ENCODE results near the gene PPP1R17. TPM values are rescaled to one million over a fixed set of nuclear protein-coding genes. Genes with fewer than 3 reads are reported as not detected.

PPP1R17 gene
- total RNA-seq, 1 experiment from 2014 or later = not detected

DNA sequence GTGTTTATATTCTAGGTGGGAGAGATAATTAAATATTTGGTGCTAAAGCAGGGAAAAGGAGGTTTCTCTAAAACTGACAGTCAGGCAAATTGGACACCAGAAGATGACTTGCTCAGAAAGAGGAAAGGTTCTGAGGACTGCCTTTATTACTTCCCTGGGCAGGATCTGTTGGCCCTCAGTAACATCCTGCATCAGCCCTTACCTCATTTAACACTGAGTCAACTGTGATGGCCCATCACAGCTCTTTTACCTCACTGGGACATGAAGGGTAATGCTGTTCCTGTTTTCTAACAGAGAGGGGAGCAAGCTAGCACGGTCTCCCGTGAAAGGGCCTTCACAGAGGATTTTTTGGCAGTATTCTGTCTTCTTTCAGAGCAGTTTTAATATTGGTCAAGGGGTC, 12.0 kb downstream of the PPP1R17 start:
- Histone ChIP-seq H3K27me3 (replicated peaks; ENCODE audit: control insufficient read depth, insufficient read depth, low read length) (no peaks in the 10 kb centered on the region; the same call in 1 of the 2 replicates), H3K4me1 (no peaks in the 10 kb centered on the region), H3K9me3 (no peaks in the 10 kb centered on the region), H3K4me3 (ENCODE audit: low read depth, low read length) (no peak overlapping the region), H3K36me3 (ENCODE audit: control insufficient read depth, insufficient read depth, low read length) (no peaks in the 10 kb centered on the region)
- Mint-ChIP-seq H3K27ac (ENCODE audit: unreplicated experiment) (no peak overlapping the region), H3K27me3 (ENCODE audit: insufficient read depth, unreplicated experiment) (peaks cover 30% of the 10 kb centered on the region), H3K4me3 (ENCODE audit: unreplicated experiment) (no peak overlapping the region), H3K36me3 (ENCODE audit: insufficient read depth, unreplicated experiment) (no peaks in the 10 kb centered on the region), H3K4me1 (ENCODE audit: low read depth, unreplicated experiment) (peaks cover 6% of the 10 kb centered on the region), H3K9me3 (ENCODE audit: unreplicated experiment) (no peaks in the 10 kb centered on the region)
- ChIA-PET POLR2A (no interaction called here), CTCF (no interaction called here)
- TF ChIP-seq, protein P1, sequence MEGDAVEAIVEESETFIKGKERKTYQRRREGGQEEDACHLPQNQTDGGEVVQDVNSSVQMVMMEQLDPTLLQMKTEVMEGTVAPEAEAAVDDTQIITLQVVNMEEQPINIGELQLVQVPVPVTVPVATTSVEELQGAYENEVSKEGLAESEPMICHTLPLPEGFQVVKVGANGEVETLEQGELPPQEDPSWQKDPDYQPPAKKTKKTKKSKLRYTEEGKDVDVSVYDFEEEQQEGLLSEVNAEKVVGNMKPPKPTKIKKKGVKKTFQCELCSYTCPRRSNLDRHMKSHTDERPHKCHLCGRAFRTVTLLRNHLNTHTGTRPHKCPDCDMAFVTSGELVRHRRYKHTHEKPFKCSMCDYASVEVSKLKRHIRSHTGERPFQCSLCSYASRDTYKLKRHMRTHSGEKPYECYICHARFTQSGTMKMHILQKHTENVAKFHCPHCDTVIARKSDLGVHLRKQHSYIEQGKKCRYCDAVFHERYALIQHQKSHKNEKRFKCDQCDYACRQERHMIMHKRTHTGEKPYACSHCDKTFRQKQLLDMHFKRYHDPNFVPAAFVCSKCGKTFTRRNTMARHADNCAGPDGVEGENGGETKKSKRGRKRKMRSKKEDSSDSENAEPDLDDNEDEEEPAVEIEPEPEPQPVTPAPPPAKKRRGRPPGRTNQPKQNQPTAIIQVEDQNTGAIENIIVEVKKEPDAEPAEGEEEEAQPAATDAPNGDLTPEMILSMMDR (IDR thresholded peaks at IDR 0.05; ENCODE audit: insufficient read depth in 1 of 2, low read depth in 1 of 2, low read length in 1 of 2, severe bottlenecking in 1 of 2, unreplicated experiment in 1 of 2) = no peak
- no peak for DNase-seq
- intact Hi-C loops (cut with micrococcal nuclease; ENCODE audit: unreplicated experiment) = no loop called here
- BruUV-seq (replicated peaks) = no TSS peak

DNA sequence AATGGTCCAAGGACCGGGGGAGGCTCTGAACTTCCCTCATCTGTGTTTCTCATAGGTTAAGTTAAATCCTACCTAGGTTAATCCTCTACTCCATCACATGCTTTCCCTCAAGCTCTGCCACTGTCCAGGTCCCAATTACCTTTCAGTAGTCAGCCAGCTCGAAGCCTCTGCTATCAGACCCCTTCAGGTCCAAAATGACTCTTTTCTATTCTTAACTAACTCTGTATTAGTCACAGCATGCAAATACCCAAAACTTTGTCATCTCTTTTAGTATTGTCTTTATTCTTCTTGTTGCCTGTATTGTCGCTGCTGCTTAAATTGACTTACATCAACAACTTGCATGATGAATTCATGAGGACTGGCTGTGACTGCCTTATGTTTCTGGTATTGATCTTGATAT, 15.3 kb downstream of the PPP1R17 start:
- H3K27me3 ChIP-seq (replicated peaks; ENCODE audit: control insufficient read depth, insufficient read depth, low read length) = no peaks in the 10 kb centered on the region; the same call in 1 of the 2 replicates
- ChIA-PET CTCF (no interaction called here), POLR2A (no interaction called here)
- Mint-ChIP-seq H3K27ac (ENCODE audit: unreplicated experiment) (no peak overlapping the region), H3K36me3 (ENCODE audit: insufficient read depth, unreplicated experiment) (no peaks in the 10 kb centered on the region), H3K4me1 (ENCODE audit: low read depth, unreplicated experiment) (no peaks in the 10 kb centered on the region), H3K4me3 (ENCODE audit: unreplicated experiment) (no peak overlapping the region), H3K9me3 (ENCODE audit: unreplicated experiment) (no peaks in the 10 kb centered on the region), H3K27me3 (ENCODE audit: insufficient read depth, unreplicated experiment) (peaks cover 24% of the 10 kb centered on the region)
- no peak for DNase-seq
- intact Hi-C loops (cut with micrococcal nuclease; ENCODE audit: unreplicated experiment) = no loop called here
- no peak overlapping the region for H3K4me3 ChIP-seq (ENCODE audit: low read depth, low read length)
- no peaks in the 10 kb centered on the region for H3K4me1 ChIP-seq
- no peaks in the 10 kb centered on the region for H3K9me3 ChIP-seq
- TF ChIP-seq, protein P1 (IDR thresholded peaks at IDR 0.05; ENCODE audit: insufficient read depth in 1 of 2, low read depth in 1 of 2, low read length in 1 of 2, severe bottlenecking in 1 of 2, unreplicated experiment in 1 of 2) = no peak
- H3K36me3 ChIP-seq (ENCODE audit: control insufficient read depth, insufficient read depth, low read length) = no peaks in the 10 kb centered on the region
- BruUV-seq (replicated peaks) = no TSS peak

DNA sequence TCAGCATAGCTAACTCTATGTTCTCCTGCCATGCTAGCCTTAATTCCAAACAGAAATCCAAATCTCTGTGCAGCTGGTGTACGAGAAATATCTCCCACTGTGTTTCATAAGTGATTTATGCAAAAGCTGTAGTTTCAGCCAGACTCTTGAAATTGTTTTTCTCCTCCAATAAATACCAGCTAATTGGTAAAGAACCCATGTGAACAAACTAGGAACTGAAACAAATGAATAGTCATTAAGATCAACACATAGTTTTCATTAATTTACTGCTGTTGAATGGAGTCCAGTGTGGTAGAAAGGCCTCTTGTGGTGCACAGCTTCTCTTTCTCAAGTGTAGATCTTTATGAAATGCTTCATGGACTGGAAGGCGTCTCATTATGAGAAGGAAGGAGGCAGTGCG, 18.4 kb downstream of the PPP1R17 start:
- DNase-seq = no peak
- H3K27me3 Mint-ChIP-seq (ENCODE audit: insufficient read depth, unreplicated experiment) = peaks cover 16% of the 10 kb centered on the region
- no peaks in the 10 kb centered on the region; the same call in 1 of the 2 replicates for H3K27me3 ChIP-seq (replicated peaks; ENCODE audit: control insufficient read depth, insufficient read depth, low read length)
- TF ChIP-seq, protein P1 (IDR thresholded peaks at IDR 0.05; ENCODE audit: insufficient read depth in 1 of 2, low read depth in 1 of 2, low read length in 1 of 2, severe bottlenecking in 1 of 2, unreplicated experiment in 1 of 2) = no peak
- no peaks in the 10 kb centered on the region for H3K9me3 ChIP-seq
- no peaks in the 10 kb centered on the region for H3K9me3 Mint-ChIP-seq (ENCODE audit: unreplicated experiment)
- BruUV-seq (replicated peaks) = no TSS peak
- no peak overlapping the region for H3K4me3 ChIP-seq (ENCODE audit: low read depth, low read length)
- H3K4me3 Mint-ChIP-seq (ENCODE audit: unreplicated experiment) = no peak overlapping the region
- ChIA-PET POLR2A (no interaction called here), CTCF (no interaction called here)
- no peaks in the 10 kb centered on the region for H3K4me1 Mint-ChIP-seq (ENCODE audit: low read depth, unreplicated experiment)
- no peaks in the 10 kb centered on the region for H3K36me3 ChIP-seq (ENCODE audit: control insufficient read depth, insufficient read depth, low read length)
- no peaks in the 10 kb centered on the region for H3K4me1 ChIP-seq
- H3K36me3 Mint-ChIP-seq (ENCODE audit: insufficient read depth, unreplicated experiment) = no peaks in the 10 kb centered on the region
- intact Hi-C loops (cut with micrococcal nuclease; ENCODE audit: unreplicated experiment) = no loop called here
- H3K27ac Mint-ChIP-seq (ENCODE audit: unreplicated experiment) = no peak overlapping the region
